Measurements from ENCODE around the gene TYR.
"Not testable (repeated sequence)": the region's sequence is repeated elsewhere in the genome, so short reads cannot be mapped to it uniquely, and the experiment has no call there.

Gene TYR

DNA sequence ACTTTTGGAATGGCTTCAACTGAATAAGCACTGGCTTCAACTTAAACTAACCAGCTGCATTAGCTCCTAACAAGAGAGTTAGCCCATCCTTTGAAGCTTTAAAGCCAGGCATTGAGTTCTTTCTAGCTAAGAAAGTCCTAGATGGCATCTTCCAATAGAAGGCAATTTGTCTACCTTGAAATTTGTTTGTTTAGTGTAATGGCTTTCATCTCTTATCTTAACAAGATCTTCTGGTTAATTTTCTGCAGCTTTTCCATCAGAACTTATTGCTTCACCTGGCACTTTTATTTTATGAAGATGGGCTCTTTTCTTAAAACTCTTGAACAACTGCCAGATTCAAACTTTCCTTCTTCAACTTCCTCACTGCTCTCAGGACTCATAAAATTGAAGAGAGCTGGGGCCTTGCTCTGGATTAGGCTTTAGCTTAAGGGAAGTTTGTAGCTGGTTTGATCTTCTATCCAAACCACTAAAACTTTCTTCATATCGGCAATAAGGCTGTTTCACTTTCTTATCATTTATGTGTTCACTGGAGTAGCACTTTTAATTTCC is 94.9 kb downstream of the TYR start:
- not testable (repeated sequence) for ATAC-seq

DNA sequence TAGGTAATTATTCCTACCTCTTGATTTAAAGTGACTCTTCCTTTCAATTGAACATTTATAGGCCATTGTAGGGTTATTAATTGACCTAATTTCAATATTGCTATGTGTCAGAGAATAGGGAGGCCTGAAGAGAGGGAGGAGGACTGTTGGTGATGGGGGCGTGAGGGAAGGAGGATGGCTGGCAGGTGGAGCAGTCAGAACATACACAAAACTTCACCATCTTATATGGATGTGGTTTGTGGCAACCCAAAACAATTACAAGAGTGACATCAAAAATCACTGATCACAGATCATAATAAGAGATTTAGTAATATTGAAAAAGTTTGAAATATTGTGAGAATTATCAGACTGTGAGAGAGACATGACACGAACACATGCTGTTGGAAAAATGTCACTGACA is 95.5 kb downstream of the TYR start:
- ATAC-seq = not testable (repeated sequence)

DNA sequence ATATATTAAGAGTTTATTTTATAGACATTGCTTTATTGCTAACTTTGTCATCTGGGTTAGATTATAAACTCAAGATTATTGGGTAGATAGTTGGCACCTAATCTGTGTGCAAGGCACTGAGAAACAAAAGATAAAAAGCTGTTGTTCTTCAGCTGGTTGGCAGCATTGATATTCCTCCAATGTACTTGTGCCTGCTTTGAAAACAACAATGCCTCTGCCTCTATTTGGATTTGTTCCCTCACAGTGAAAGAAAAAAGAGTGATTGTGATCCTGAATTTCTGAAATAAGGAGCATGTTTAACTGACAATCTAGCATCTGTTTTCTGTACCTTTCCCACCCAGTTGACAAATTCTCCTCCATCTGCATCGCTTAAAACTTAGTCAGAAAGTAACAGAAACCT is 98.3 kb downstream of the TYR start:
- ATAC-seq = no peak

DNA sequence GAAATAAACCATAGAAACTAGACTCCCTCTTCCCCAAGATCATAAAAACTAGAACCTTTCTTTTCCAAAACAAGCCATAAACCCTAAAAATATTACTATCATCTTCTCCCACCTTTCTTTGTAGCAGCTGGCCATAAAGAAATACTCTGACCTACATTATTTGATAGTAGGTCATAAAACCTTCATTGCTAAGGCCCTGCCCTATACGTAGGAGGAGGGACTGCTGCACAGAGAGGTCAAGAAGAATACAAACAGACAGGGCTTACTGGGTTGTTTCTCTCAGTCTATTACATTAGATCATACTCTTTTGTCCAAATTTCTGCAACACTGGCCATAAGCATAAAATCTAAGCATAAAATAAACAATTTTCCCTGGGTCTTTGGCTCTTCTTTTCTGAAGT is 101.5 kb downstream of the TYR start:
- no peak for ATAC-seq

DNA sequence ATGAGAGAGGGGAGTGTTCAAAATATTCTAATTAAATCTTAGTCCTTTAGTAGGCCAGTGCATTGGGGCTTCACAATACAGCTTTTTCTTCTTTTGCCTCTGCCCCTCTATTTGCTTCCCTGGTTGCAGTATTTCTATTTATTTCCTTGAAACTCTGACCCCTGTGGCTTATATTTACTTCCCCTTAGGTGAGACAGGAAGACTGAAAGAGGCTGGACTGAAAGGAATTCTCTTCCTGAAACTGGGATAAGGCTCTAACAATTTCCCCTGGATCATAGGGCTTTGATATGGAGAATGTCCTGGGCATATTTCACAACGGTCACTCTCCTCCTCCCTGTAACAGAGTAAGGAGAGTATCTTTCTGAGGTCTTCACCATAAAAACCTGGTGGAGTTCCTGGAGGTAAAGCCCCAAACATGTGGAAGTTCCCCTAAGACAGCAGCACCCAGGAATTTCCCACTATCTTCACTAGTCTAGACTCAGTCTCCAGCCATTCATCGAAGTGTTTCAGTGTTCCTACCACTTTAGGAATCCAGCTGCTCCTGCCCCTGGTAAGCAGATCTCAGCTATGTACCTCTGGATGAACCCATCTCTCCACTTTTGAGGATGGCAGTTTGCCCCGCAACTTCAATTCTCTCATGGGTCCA is 103.5 kb downstream of the TYR start:
- not testable (repeated sequence) for ATAC-seq

DNA sequence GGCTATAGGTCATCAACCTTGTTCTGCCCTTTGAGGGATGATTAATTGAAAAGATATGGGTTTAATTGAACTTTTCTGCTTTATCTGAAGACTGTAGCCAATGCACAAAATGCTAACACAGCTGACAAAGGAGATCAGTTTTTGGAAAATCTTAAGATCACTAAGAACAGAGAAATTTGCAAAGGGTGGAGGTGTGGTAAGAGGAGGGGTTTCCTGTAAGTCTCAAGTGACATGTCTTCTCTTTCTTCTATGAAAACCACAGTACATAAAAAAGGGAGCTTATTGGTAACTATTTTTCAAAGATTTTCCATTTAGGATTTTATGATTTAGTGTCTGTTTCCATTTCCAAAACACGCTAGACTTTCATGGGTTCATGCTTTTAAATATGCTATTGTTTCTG is 108.9 kb downstream of the TYR start:
- not testable (repeated sequence) for ATAC-seq

DNA sequence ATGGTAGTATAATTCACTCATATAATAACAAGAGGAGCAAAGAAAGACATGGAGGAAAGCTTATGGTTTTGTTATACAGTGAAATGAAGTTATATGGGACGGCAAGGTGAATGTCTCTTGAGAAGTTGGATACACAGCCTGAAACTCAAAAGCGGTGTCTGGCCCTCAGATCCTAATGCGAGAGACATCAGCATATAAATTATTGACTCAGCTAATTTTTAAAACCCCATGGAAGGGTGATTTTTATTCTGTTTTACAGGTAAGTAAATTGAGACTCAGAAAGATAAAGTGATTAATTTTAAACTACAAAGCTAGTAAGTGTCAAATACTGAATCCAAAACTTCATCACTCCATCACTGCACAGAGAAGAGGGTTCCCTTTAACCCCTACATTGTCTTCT is 110.3 kb downstream of the TYR start:
- ATAC-seq = not testable (repeated sequence)

DNA sequence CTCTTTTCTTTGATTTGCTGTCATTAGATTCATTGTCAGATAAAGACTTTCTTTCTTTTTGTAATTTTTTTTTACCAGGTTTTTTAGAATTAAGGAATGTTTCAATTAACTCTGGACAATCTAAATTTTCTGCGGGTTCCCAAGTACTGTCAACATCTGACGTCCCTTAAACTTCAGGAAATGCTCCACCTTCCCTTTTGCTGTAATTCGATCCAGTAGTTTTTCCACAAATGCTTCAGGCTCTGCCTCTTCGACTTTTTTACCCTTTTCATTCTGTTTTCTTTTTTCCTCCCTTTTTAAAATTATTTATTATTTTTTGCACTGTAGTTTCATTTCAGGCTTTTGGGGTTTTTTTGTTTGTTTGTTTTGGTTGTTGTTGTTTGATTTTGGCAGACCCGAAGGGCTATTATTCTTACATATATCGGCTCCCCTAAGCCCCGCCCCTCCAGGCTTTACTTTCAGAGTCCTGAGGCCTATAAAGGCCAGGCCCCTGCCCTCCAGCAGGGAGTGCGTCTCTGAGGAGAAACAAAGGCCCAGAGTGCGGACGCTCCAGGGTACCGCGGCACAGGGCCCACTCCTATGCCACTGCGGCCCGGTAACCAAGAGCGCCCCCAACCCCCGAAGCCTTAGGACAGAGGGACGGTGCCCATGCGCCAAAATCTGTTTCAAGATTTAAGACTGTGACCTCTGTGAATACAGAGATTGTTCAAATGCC is 116.4 kb downstream of the TYR start:
- no peak for ATAC-seq

DNA sequence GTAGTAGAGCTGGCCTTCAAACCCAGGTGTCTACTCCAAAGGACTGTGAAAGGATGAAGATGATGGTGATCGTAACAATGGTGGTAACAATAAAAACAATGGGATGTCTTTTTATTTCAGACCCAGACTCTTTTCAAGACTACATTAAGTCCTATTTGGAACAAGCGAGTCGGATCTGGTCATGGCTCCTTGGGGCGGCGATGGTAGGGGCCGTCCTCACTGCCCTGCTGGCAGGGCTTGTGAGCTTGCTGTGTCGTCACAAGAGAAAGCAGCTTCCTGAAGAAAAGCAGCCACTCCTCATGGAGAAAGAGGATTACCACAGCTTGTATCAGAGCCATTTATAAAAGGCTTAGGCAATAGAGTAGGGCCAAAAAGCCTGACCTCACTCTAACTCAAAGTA is 117.3 kb downstream of the TYR start:
- ATAC-seq = not testable (repeated sequence)

DNA sequence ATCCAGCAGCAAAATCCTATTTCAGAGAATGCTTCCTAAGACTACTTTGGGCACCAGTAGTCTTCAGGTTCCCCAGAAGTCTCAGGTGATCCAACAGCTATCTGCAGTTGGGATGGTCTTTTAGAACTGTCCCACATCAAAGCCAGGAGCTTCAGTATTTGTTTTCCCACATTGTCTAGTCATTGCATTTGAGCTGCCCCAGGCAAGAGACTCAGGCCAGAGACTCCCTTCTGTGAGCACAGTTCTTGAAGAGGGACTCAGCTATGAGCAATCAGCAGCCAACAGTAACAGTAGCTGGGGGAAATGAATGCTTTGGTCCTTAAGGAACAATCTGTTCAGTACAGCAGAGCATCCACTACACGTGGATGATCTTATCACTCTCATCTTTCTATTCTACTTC is 125.4 kb downstream of the TYR start:
- ATAC-seq = not testable (repeated sequence)

DNA sequence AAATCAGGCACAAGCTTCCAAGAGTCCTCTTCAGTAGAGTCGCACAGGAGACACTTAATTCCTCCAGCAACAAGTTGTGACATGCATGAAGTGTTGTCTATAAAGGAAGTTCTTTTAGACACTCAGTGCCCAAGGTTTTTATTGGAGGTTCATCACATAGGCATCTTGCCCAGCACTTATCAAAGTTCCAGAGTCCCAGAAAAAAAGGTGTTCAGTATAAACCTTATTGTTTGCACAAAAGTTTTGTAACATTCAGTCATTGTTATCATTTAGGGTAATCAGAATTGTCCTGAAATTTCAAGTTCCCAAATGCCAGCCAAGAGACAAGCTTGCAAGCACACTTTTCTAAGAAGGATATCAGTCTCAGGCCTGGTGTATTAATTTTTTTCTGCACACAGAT is 130.6 kb downstream of the TYR start:
- ATAC-seq = not testable (repeated sequence)

DNA sequence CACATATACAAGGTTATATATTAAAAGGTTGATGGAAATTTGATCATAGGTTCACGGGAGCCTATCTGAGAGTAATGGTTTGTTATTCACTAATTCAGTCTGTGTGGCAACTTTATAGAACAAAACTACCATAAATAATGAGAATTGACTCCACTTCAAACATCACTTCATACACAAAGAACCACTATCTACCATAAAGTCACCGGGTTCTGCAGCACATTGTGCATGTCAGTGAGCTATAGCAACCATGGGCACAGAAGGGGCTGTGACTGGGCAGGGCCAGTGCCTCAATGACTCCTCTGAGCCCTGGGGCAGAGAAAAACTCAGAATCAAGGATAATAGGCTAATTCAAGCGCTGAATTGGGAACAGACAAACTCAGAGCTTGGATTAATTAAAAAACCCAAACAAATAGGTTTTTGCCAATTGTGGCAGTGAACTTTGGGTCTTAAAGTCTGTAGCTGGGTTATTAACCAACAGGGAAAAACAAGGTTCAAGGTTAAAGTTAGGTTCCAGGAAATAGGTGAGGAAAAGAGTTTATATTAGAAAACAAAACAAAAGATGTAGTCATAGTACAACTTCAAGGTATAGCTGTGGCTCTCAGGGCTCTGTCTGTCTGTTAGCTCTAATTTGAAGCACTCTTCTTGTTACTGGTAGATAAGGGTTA is 131.8 kb downstream of the TYR start:
- ATAC-seq = not testable (repeated sequence)

DNA sequence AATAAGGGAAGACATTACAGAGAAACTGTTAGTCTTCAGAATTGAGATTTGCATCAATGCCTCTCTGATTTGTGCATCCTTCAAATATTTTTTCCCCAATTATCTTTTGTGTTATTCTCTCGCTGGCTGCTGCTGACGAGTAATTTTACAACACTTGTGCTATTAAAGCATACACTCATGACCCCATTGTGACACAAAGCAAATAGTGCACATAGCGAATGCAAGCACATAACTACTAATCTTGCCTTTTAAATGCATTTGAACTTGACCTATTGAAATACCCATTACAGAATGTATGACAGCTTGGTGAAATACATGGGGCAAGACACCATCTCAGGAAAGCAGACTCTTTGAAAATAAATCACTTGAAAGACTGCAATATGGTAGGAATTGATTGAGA is 132.9 kb downstream of the TYR start:
- not testable (repeated sequence) for ATAC-seq

DNA sequence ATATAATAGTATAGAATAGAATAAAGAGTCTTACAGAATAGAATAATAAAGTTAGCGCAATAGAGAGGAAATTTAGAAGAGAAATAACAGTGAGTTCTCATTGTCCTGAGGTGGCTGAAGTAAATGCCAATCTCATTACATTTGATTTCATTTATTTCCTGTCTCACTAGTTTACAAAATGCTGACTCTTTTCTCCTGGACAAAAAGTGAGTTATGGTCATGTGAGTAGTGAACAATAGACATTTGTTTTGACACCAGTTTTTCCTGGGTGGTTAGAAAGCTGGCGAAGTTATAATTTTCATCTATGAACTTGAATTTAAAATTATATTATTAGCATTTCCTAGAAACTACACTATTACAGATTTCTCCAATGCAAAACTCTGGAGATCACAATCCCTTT is 143.7 kb downstream of the TYR start:
- ATAC-seq = no peak

DNA sequence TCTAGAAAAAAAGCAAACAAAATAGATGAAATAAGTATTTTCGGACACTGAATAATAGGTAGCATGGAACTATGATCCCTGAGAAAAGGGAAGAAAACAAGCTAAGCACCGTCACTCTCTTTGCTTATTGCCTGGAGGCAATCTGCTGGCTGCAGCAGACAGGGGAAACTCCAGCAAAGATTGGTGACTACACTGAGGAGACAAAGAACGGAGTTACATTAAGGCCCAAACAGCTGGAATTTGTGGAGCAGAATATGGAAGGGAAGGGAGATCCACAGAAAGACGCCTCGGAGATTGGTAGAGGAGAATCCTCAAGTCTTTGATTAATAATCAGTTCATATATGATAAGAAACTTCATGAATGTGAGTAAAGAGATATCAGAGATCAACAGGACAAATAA is 150.2 kb downstream of the TYR start:
- ATAC-seq = no peak

DNA sequence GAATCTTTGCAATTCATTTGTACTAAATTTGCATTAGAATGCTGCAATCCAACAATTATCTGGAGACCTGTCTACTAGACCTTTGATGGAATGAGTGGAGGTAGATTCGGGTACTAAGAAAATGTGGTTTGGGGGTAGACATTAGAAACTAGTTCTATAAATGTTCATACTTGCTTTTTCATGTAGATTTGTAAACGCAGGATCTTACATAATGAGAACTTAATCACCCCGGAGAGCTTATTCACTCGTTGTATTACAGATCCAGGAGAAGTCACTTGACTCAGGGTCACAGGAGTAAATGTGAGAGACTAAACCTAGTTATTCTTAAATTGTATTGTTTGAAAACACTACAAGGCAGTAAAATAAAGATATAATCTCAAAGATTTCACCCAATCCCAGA is 154.3 kb downstream of the TYR start:
- ATAC-seq = not testable (repeated sequence)

DNA sequence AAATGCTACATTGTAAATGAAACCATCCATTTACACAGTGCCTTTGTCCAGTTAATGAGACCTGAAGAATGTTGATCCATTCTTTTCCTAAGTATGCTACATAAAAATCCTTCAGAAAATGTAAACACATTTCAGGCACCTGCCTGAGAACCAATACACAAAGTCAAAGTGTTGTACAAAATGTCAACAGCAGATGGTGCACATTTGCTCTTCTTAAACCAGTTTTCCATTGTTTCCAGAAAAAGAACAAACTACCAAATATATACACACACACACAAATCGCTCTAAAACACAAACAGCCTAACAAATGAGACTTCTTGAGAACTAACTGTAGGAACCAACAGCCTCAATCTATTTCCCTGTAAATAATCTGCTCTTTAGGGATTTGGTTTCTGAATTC is 156.0 kb downstream of the TYR start:
- not testable (repeated sequence) for ATAC-seq

DNA sequence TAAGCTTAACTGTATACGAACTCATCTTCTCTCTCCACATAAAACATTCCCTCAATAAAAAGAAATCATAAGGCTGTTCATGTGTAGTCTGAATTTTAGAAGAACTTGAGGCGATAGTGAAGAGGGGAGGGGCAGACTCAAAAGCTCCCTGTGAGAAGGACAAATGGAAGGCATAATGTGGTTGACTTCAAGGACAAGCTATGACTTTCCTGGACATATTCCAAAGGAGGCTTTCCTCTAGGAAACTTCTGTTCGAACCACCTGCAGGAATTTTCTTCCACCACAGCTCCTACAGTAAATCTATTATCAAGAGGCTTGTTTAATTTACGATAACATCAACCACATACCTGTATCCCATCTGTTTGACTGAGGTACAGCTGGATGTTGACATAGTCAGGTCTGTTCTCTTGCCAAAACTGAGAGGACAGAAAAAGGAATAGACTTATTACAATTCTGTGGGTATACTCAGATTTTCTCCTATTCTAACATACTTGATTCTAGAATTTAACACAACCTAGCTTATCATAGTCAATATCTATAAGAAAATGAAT is 159.5 kb downstream of the TYR start:
- ATAC-seq = not testable (repeated sequence)

DNA sequence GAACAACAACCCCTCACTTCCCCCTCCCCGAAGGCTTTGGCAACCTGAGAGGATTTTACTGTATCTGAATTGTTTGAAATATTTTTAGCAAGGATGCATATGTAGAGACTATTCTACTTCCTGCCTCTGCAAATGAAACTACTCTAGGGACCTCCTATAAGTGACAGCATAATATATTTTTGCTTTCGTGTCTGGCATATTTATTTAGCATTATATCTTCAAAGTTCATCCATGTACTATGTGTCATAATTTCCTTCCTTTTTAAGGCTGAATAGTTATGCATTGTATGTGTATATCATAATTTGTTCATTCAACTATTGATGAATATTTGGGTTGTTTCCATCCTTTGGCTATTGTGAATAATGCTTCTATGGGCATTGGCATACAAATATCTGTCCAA is 160.4 kb downstream of the TYR start:
- ATAC-seq = not testable (repeated sequence)

DNA sequence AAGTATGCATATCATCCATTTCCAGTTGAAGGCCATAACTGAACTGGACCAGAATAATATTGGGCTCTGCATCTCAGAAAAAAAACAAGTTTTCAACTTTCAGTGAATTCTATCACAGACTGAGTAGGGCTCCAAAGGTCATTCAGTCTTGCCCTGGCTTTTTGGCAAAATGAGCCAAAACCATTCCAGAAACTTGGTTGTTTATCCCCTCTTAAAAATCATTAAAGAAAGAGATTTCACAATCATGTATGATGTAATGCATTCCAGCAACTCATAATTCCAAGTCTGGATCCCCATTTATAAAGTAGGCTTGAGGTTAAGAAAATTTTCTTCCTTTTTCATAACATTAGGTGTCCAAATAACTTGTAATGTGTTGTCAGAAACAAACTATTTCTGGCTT is 162.8 kb downstream of the TYR start:
- ATAC-seq = not testable (repeated sequence)

DNA sequence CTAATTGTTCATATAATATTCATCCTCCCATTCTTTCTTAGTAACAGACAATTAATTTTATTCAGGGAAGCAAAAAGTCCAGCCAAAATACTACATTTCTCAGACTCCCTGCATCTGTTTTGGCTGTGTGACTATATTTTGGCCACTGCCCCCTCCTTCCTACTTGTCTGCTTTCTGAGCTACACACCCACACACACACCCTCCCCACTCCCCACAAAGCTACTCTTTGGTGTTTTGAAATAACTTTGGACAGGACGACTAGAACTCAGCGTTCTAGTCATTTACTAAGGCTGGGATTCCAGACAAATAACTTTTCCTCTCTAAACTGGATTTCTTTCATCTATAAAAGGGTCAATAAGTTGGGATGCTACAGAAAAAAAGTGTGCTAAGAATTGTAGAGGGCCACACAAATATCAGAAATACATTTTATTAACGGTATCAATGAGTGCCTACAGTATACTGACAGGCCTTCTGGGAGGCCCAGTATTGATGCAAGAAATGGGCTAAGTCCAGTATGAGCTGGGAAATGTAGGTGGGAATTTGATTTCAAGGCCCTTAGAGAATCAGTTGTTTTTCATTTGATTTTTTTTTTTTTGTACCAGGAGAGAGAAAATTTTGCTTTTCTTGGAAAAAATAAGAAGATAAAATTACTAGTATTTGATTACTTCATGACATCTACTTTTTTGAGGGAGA is 165.4 kb downstream of the TYR start:
- ATAC-seq = not testable (repeated sequence)
